HG03378 (cell line): Measurements from ENCODE around the gene SOX18.
"Not testable (repeated sequence)": the region's sequence is repeated elsewhere in the genome, so short reads cannot be mapped to it uniquely, and the experiment has no call there.

Experiments used
- ATAC-seq: cut with Tn5 transposase; IDR thresholded peaks from one replicate; pipeline ENCODE4 v1.9.1; 2021; ENCODE audit warnings: mild to moderate bottlenecking, moderate library complexity; ENCODE audit not compliant: unreplicated experiment

The SOX18 gene

GRCh38 chr20:64049060-64049877 lies at the start of gene SOX18:
TSS of gene SOX18 (minus strand) at chr20:64049639. CDS start at chr20:64049516, 123 bp downstream.
- ATAC-seq, result no peak

GRCh38 chr20:64098471-64099013 lies 49.1 kb upstream of the SOX18 start:
- no peak for ATAC-seq

- no peak for ATAC-seq
Observed at GRCh38 chr20:64096535-64096934, 47.1 kb upstream of the SOX18 start.

- no peak for ATAC-seq
Observed at GRCh38 chr20:64095927-64096326, 46.5 kb upstream of the SOX18 start.

- no peak for ATAC-seq
Observed at GRCh38 chr20:64095455-64095854, 46.0 kb upstream of the SOX18 start.

GRCh38 chr20:64093013-64093503 lies 43.6 kb upstream of the SOX18 start:
- no peak for ATAC-seq

- ATAC-seq, result no peak
Observed at GRCh38 chr20:64092258-64093012, 43.0 kb upstream of the SOX18 start.

- ATAC-seq, result no peak
Observed at GRCh38 chr20:64091770-64092169, 42.3 kb upstream of the SOX18 start.

GRCh38 chr20:64091340-64091739 lies 41.9 kb upstream of the SOX18 start:
- ATAC-seq, result no peak

- no peak for ATAC-seq
Observed at GRCh38 chr20:64090165-64090564, 40.7 kb upstream of the SOX18 start.

- not testable (repeated sequence) for ATAC-seq
Observed at GRCh38 chr20:64088586-64088985, 39.1 kb upstream of the SOX18 start.

GRCh38 chr20:64087226-64087825 lies 37.9 kb upstream of the SOX18 start:
- ATAC-seq, result not testable (repeated sequence)

- no peak for ATAC-seq
Observed at GRCh38 chr20:64086801-64087200, 37.4 kb upstream of the SOX18 start.

- ATAC-seq, result no peak
Observed at GRCh38 chr20:64084685-64085152, 35.3 kb upstream of the SOX18 start.

GRCh38 chr20:64083804-64084684 lies 34.6 kb upstream of the SOX18 start, which contains the start of gene LKAAEAR1:
TSS of gene LKAAEAR1 (minus strand) at chr20:64084398. CDS start at chr20:64084219, 179 bp downstream.
- no peak for ATAC-seq

- ATAC-seq, result no peak
Observed at GRCh38 chr20:64083378-64083803, 34.0 kb upstream of the SOX18 start.

- no peak for ATAC-seq
Observed at GRCh38 chr20:64082820-64083377, 33.5 kb upstream of the SOX18 start.

GRCh38 chr20:64082126-64082731 lies 32.8 kb upstream of the SOX18 start:
- ATAC-seq, result no peak

- ATAC-seq, result no peak
Observed at GRCh38 chr20:64081624-64081964, 32.2 kb upstream of the SOX18 start.
